Gastrocnemius medialis (tissue), 4 donors: ENCODE measurements around the gene DGKZ. TPM values are rescaled to one million over a fixed set of nuclear protein-coding genes. Genes with fewer than 3 reads are reported as not detected.

Experiments used
- ATAC-seq, 2 donors: fragments of 150-250 bp; one replicate each; pipeline ENCODE4 v1.9.1; 2016
- DNase-seq, 2 donors: peaks; one replicate each; pipeline ENCODE4 v3.0.0-alpha.2; 2019
- H3K27ac ChIP-seq, 4 donors: fragments of 200-600 bp; sonication (generic); 1 replicate in 1 of 4; 2 replicates in 3 of 4; pipeline ENCODE4 v1.5.1; 2016 to 2018; ENCODE audit warnings: mild to moderate bottlenecking in 2 of 4, moderate library complexity in 1 of 4
- H3K27me3 ChIP-seq, 3 donors: fragments of 200-600 bp; sonication (generic) in 2 of 3; 1 replicate in 1 of 3; 2 replicates in 2 of 3; pipeline versions ENCODE4 v1.5.1 to v1.6.0; 2016 to 2019; ENCODE audit warnings: mild to moderate bottlenecking in 1 of 3, moderate library complexity in 1 of 3
- H3K36me3 ChIP-seq, 2 donors: fragments of 200-600 bp; sonication (generic) in 1 of 2; one replicate each; pipeline ENCODE4 v1.5.1; 2017 to 2018
- H3K4me1 ChIP-seq, 2 donors: fragments of 200-600 bp; sonication (generic) in 1 of 2; one replicate each; pipeline ENCODE4 v1.5.1; 2016 to 2017; ENCODE audit warnings: mild to moderate bottlenecking in 2 of 2
- H3K4me3 ChIP-seq, 4 donors: fragments of 200-600 bp; sonication (generic) in 3 of 4; 1 replicate in 1 of 4; 2 replicates in 3 of 4; pipeline ENCODE4 v1.5.1; 2016 to 2019; ENCODE audit warnings: mild to moderate bottlenecking in 2 of 4
- H3K9me3 ChIP-seq, 3 donors: fragments of 200-600 bp; sonication (generic) in 2 of 3; 1 replicate in 1 of 3; 2 replicates in 2 of 3; pipeline ENCODE4 v1.5.1; 2016 to 2019
- POLR2A ChIP-seq, 2 donors: fragments of 450-650 bp; IDR thresholded peaks; one replicate each; pipeline ENCODE4 v1.6.1; 2017; ENCODE audit warnings: antibody characterized with exemption in 2 of 2, mild to moderate bottlenecking in 2 of 2, moderate library complexity in 2 of 2
- in situ Hi-C, 4 donors: fragments of 200-750 bp; cut with MboI; loops; one replicate each; pipeline versions ENCODE4 v1.15.0 to v1.8.0; 2017; ENCODE audit warnings: low sequenced_read_pairs in 4 of 4
- intact Hi-C: fragments of 100-400 bp; cut with DNase I; formaldehyde crosslinking; loops from one replicate; pipeline ENCODE4 v1.15.1; 2023; ENCODE audit warnings: low total_unique reads
- total RNA-seq, 4 donors: library from RNA; depleted of rRNA; stranded (reverse); fragments of >200 nt; gene quantifications; one replicate each; pipeline versions ENCODE4 v1.1.0 to v1.2.3, GENCODE V29; 2016
- TF ChIP-seq, protein P1 (sequence below), 5 experiments: fragments of 450-650 bp in 3 of 5; fragments of 200-600 bp in 2 of 5; sonication (generic) in 2 of 5; IDR thresholded peaks in 4 of 5; conservative IDR thresholded peaks in 1 of 5; 1 replicate in 4 of 5; 2 replicates in 1 of 5; pipeline ENCODE4 v1.5.1; 2016 to 2019; ENCODE audit warnings: antibody characterized with exemption in 5 of 5, mild to moderate bottlenecking in 3 of 5, moderate library complexity in 3 of 5

The DGKZ gene
- total RNA-seq, 4 donors from 2014 or later, result 127 to 155 (median 131) TPM

DNA sequence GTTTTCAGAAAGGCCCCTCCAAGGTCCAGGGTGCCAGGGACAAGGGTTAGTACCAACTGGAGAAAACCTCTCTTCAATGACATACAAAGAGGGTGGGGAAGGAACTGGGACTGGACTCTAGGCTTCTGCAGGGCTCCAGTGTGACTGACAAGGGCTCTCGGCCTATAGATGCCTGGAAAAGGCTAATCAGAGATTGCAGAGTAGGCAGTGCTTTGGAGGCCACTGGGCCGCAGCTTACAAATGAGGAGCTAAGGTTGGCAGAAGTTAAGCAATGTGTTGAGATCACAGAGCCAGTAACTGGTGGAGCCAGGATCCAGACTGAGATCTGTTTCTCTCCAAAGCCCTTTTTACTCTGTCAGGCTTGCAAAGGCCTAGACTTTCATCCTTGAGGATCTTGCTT, 7.4 kb upstream of the DGKZ start:
- Histone ChIP-seq H3K4me1 (peaks cover 26 to 33% of the 10 kb centered on the region in 2 donors), H3K9me3 (no peaks in the 10 kb centered on the region), H3K27ac (peak overlapping the region; percentile 84 to 92 (median 90)), H3K4me3 (peak overlapping the region in 1 of 4 donors; percentile 55), H3K27me3 (no peaks in the 10 kb centered on the region), H3K36me3 (no peaks in the 10 kb centered on the region)
- TF ChIP-seq, protein P1, sequence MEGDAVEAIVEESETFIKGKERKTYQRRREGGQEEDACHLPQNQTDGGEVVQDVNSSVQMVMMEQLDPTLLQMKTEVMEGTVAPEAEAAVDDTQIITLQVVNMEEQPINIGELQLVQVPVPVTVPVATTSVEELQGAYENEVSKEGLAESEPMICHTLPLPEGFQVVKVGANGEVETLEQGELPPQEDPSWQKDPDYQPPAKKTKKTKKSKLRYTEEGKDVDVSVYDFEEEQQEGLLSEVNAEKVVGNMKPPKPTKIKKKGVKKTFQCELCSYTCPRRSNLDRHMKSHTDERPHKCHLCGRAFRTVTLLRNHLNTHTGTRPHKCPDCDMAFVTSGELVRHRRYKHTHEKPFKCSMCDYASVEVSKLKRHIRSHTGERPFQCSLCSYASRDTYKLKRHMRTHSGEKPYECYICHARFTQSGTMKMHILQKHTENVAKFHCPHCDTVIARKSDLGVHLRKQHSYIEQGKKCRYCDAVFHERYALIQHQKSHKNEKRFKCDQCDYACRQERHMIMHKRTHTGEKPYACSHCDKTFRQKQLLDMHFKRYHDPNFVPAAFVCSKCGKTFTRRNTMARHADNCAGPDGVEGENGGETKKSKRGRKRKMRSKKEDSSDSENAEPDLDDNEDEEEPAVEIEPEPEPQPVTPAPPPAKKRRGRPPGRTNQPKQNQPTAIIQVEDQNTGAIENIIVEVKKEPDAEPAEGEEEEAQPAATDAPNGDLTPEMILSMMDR (IDR thresholded peaks at IDR 0.05 in 4 of 5, conservative IDR thresholded peaks at IDR 0.05 in 1 of 5), result no peak
- TF ChIP-seq POLR2A (IDR thresholded peaks at IDR 0.05), result no peak
- in situ Hi-C loops, result no loop called here
- intact Hi-C loops, result loop anchor here (10.0 kb wide), 1 partner anchor 215 kb away; the partner anchor contains the start of gene PHF21A
- DNase-seq (no peak), ATAC-seq (peak; percentile 59 to 60)

GRCh38 chr11:46341454-46341853, 5.8 kb upstream of the DGKZ start:
- ATAC-seq, result no peak
- Histone ChIP-seq H3K27ac (peak overlapping the region in 3 of 4 donors; percentile 38 to 63 (median 54)), H3K4me1 (peaks cover 26 to 33% of the 10 kb centered on the region in 2 donors), H3K36me3 (no peaks in the 10 kb centered on the region), H3K9me3 (no peaks in the 10 kb centered on the region), H3K4me3 (no peak overlapping the region), H3K27me3 (no peaks in the 10 kb centered on the region)
- in situ Hi-C loops (no loop called here), intact Hi-C loops (loop anchor here (10.0 kb wide), 1 partner anchor 217 kb away; the partner anchor contains the start of gene PHF21A)
- TF ChIP-seq, protein P1 (IDR thresholded peaks at IDR 0.05 in 4 of 5, conservative IDR thresholded peaks at IDR 0.05 in 1 of 5), result no peak
- TF ChIP-seq POLR2A (IDR thresholded peaks at IDR 0.05), result no peak
- DNase-seq, result no peak

- ATAC-seq (no peak), DNase-seq (no peak)
- in situ Hi-C loops, result no loop called here
Observed at GRCh38 chr11:46342239-46342638, 5.0 kb upstream of the DGKZ start.

DNA sequence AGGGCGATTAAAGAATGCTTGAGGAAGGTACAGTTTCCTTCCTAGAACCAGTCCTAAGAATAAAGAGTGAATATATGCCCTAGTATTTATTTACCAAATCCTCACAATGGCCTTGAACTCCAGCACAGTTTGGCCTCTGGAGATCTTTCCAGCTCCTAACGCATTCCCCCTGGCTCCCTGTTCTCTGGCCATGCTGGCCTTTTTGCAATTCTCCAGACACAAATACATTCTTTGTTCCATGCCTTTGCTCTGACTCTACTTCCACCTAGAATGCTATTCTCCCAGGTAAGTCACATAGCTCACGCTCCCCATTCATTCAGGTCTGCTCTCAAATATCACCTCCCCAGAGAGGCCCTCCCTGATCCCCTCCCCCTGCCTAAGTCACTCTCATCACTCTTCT, 3.7 kb upstream of the DGKZ start:
- ATAC-seq, result no peak

More at GRCh38 chr11:46342239-46342638, 5.0 kb upstream of the DGKZ start:
- TF ChIP-seq, protein P1 (IDR thresholded peaks at IDR 0.05 in 4 of 5, conservative IDR thresholded peaks at IDR 0.05 in 1 of 5), result no peak
- TF ChIP-seq POLR2A (IDR thresholded peaks at IDR 0.05), result no peak
- intact Hi-C loops, result loop anchor here (10.0 kb wide), 1 partner anchor 217 kb away; the partner anchor contains the start of gene PHF21A
- no peaks in the 10 kb centered on the region for H3K27me3 ChIP-seq
- no peak overlapping the region for H3K4me3 ChIP-seq
- no peaks in the 10 kb centered on the region for H3K36me3 ChIP-seq
- H3K27ac ChIP-seq, result peak overlapping the region; percentile 4 to 63 (median 46)
- no peaks in the 10 kb centered on the region for H3K9me3 ChIP-seq
- peaks cover 32 to 33% of the 10 kb centered on the region in 2 donors for H3K4me1 ChIP-seq

More for the DNA sequence above, 3.7 kb upstream of the DGKZ start:
- Histone ChIP-seq H3K4me1 (peaks cover 33% of the 10 kb centered on the region in 2 donors), H3K27me3 (no peaks in the 10 kb centered on the region), H3K4me3 (no peak overlapping the region), H3K9me3 (no peaks in the 10 kb centered on the region), H3K36me3 (no peaks in the 10 kb centered on the region), H3K27ac (peak overlapping the region in 2 of 4 donors; percentile 9 to 63)
- no peak for DNase-seq
- intact Hi-C loops, result loop anchor here (10.0 kb wide), 1 partner anchor 219 kb away; the partner anchor contains the start of gene PHF21A
- in situ Hi-C loops, result no loop called here
- TF ChIP-seq, protein P1 (IDR thresholded peaks at IDR 0.05 in 4 of 5, conservative IDR thresholded peaks at IDR 0.05 in 1 of 5), result no peak
- TF ChIP-seq POLR2A (IDR thresholded peaks at IDR 0.05), result no peak
